ENCODE data around the gene TSFM.

TSFM gene

GRCh38 chr12:57777911-57778310 is 4.7 kb upstream of the TSFM start:
- in situ Hi-C loops (cut with MboI; ENCODE audit: low sequenced_read_pairs), result no loop called here

- in situ Hi-C loops (cut with MboI; ENCODE audit: low sequenced_read_pairs), result no loop called here
These were observed 2.9 kb upstream of the TSFM start for GRCh38 chr12:57779736-57780135.

- in situ Hi-C loops (cut with MboI; ENCODE audit: low sequenced_read_pairs), result no loop called here
These were observed 2.2 kb upstream of the TSFM start for GRCh38 chr12:57780284-57780897.

GRCh38 chr12:57781244-57781643 is 1.3 kb upstream of the TSFM start:
- in situ Hi-C loops (cut with MboI; ENCODE audit: low sequenced_read_pairs), result no loop called here

- in situ Hi-C loops (cut with MboI; ENCODE audit: low sequenced_read_pairs), result no loop called here
These were observed 786 bp upstream of the TSFM start for GRCh38 chr12:57781801-57782200.

GRCh38 chr12:57782243-57782607 is 362 bp upstream of the TSFM start:
- in situ Hi-C loops (cut with MboI; ENCODE audit: low sequenced_read_pairs), result no loop called here

GRCh38 chr12:57783466-57783801 is 847 bp downstream of the TSFM start:
- in situ Hi-C loops (cut with MboI; ENCODE audit: low sequenced_read_pairs), result no loop called here

GRCh38 chr12:57783861-57784260 is 1.3 kb downstream of the TSFM start:
- in situ Hi-C loops (cut with MboI; ENCODE audit: low sequenced_read_pairs), result no loop called here

- in situ Hi-C loops (cut with MboI; ENCODE audit: low sequenced_read_pairs), result no loop called here
These were observed 11.3 kb downstream of the TSFM start for GRCh38 chr12:57793920-57794319.

GRCh38 chr12:57795354-57795753 is 12.8 kb downstream of the TSFM start:
- in situ Hi-C loops (cut with MboI; ENCODE audit: low sequenced_read_pairs), result no loop called here

GRCh38 chr12:57796996-57797395 is 14.4 kb downstream of the TSFM start:
- in situ Hi-C loops (cut with MboI; ENCODE audit: low sequenced_read_pairs), result no loop called here

GRCh38 chr12:57797933-57798332 is 15.3 kb downstream of the TSFM start:
- in situ Hi-C loops (cut with MboI; ENCODE audit: low sequenced_read_pairs), result no loop called here

GRCh38 chr12:57800965-57801364 is 18.4 kb downstream of the TSFM start:
- in situ Hi-C loops (cut with MboI; ENCODE audit: low sequenced_read_pairs), result no loop called here

GRCh38 chr12:57802607-57803006 is 20.0 kb downstream of the TSFM start:
- in situ Hi-C loops (cut with MboI; ENCODE audit: low sequenced_read_pairs), result no loop called here

GRCh38 chr12:57803319-57803893 is 20.8 kb downstream of the TSFM start:
- in situ Hi-C loops (cut with MboI; ENCODE audit: low sequenced_read_pairs), result no loop called here

- in situ Hi-C loops (cut with MboI; ENCODE audit: low sequenced_read_pairs), result no loop called here
These were observed 24.1 kb downstream of the TSFM start for GRCh38 chr12:57806677-57807076.

GRCh38 chr12:57807285-57807684 is 24.7 kb downstream of the TSFM start:
- in situ Hi-C loops (cut with MboI; ENCODE audit: low sequenced_read_pairs), result no loop called here

- in situ Hi-C loops (cut with MboI; ENCODE audit: low sequenced_read_pairs), result no loop called here
These were observed 25.8 kb downstream of the TSFM start for GRCh38 chr12:57808351-57808750.

- in situ Hi-C loops (cut with MboI; ENCODE audit: low sequenced_read_pairs), result no loop called here
These were observed 26.8 kb downstream of the TSFM start for GRCh38 chr12:57809425-57809824.

- in situ Hi-C loops (cut with MboI; ENCODE audit: low sequenced_read_pairs), result no loop called here
These were observed 27.9 kb downstream of the TSFM start for GRCh38 chr12:57810450-57810849.

- in situ Hi-C loops (cut with MboI; ENCODE audit: low sequenced_read_pairs), result no loop called here
These were observed 28.6 kb downstream of the TSFM start for GRCh38 chr12:57811028-57811755.

GRCh38 chr12:57813111-57813970 is 30.8 kb downstream of the TSFM start:
- in situ Hi-C loops (cut with MboI; ENCODE audit: low sequenced_read_pairs), result no loop called here
